HepG2 (cell line): Measurements from ENCODE around the gene XPNPEP1. TPM values are rescaled to one million over a fixed set of nuclear protein-coding genes. Genes with fewer than 3 reads are reported as not detected.

Source experiments
- ARHGAP35 ChIP-seq: sonication (generic); formaldehyde crosslinking; IDR thresholded peaks from 2 replicates; pipeline ENCODE4 v1.9.0; 2022; ENCODE audit warnings: mild to moderate bottlenecking, inconsistent platforms, moderate library complexity, missing genetic modification reagents, borderline replicate concordance
- ARNTL ChIP-seq: sonication (generic); formaldehyde crosslinking; IDR thresholded peaks from 2 replicates; pipeline ENCODE4 v1.4.0; 2020; ENCODE audit warnings: mild to moderate bottlenecking, missing genetic modification reagents
- ETV5 ChIP-seq: IDR thresholded peaks from 2 replicates; pipeline ENCODE4 v1.6.1; 2018; ENCODE audit warnings: missing biosample characterization, missing genetic modification reagents, inconsistent platforms, borderline replicate concordance
- HNRNPLL ChIP-seq: fragments of 200-400 bp; formaldehyde crosslinking; IDR thresholded peaks from 2 replicates; pipeline ENCODE4 v1.6.1; 2017; ENCODE audit warnings: mild to moderate bottlenecking, low read depth, low read length; ENCODE audit not compliant: poor library complexity, severe bottlenecking
- HOMEZ ChIP-seq: IDR thresholded peaks from 2 replicates; pipeline ENCODE4 v1.6.1; 2016; ENCODE audit warnings: low read depth
- KAT7 ChIP-seq: IDR thresholded peaks from 2 replicates; pipeline ENCODE4 v1.6.1; 2018; ENCODE audit warnings: borderline replicate concordance, missing compliant biosample characterization
- NFATC3 ChIP-seq: sonication (generic); formaldehyde crosslinking; IDR thresholded peaks from 2 replicates; pipeline ENCODE4 v1.5.1; 2020; ENCODE audit warnings: mild to moderate bottlenecking, missing genetic modification reagents
- NR2F1 ChIP-seq, 2 experiments: fragments of 450-650 bp in 1 of 2; formaldehyde crosslinking in 1 of 2; IDR thresholded peaks; 2 replicates each; pipeline versions ENCODE4 v1.5.0 to v1.6.1; 2016 to 2020; ENCODE audit warnings: mild to moderate bottlenecking in 1 of 2, missing compliant biosample characterization in 1 of 2, missing genetic modification reagents in 1 of 2, moderate library complexity in 1 of 2
- PHF5A ChIP-seq: IDR thresholded peaks from one replicate; pipeline ENCODE4 v1.6.1; 2018; ENCODE audit warnings: low read depth, missing genetic modification reagents; ENCODE audit not compliant: unreplicated experiment
- RARA ChIP-seq: IDR thresholded peaks from 2 replicates; pipeline ENCODE4 v1.6.1; 2016; ENCODE audit warnings: missing genetic modification reagents, missing compliant biosample characterization
- RORA ChIP-seq: sonication (generic); formaldehyde crosslinking; IDR thresholded peaks from 2 replicates; pipeline ENCODE4 v1.5.0; 2020; ENCODE audit warnings: mild to moderate bottlenecking, missing genetic modification reagents, moderate library complexity
- RXRB ChIP-seq: IDR thresholded peaks from 2 replicates; pipeline ENCODE4 v1.6.1; 2016; ENCODE audit warnings: borderline replicate concordance, missing genetic modification reagents, missing compliant biosample characterization
- SRSF4 ChIP-seq: fragments of 200-400 bp; formaldehyde crosslinking; IDR thresholded peaks from one replicate; pipeline ENCODE4 v1.6.1; 2018; ENCODE audit warnings: mild to moderate bottlenecking, low read depth, low read length, moderate library complexity; ENCODE audit not compliant: poor library complexity, severe bottlenecking
- TARDBP ChIP-seq: sonication (generic); formaldehyde crosslinking; IDR thresholded peaks from 2 replicates; pipeline ENCODE4 v1.8.0; 2022; ENCODE audit warnings: mild to moderate bottlenecking, missing genetic modification reagents
- XRCC5 ChIP-seq: fragments of 200-400 bp; formaldehyde crosslinking; optimal IDR thresholded peaks from 2 replicates; pipeline ENCODE3; 2017; ENCODE audit warnings: mild to moderate bottlenecking, low read length
- ZNF143 ChIP-seq: sonication (generic); formaldehyde crosslinking; IDR thresholded peaks from 2 replicates; pipeline ENCODE4 v1.4.0; 2020; ENCODE audit warnings: missing genetic modification reagents
- ZNF563 ChIP-seq: sonication (generic); formaldehyde crosslinking; IDR thresholded peaks from 2 replicates; pipeline ENCODE4 v1.8.0; 2022; ENCODE audit warnings: mild to moderate bottlenecking, moderate library complexity, missing genetic modification reagents
- ZNF567 ChIP-seq: sonication (generic); formaldehyde crosslinking; IDR thresholded peaks from 2 replicates; pipeline ENCODE4 v1.8.1; 2023; ENCODE audit warnings: mild to moderate bottlenecking, missing genetic modification reagents, borderline replicate concordance
- ZNF644 ChIP-seq: IDR thresholded peaks from 2 replicates; pipeline ENCODE4 v1.6.1; 2016; ENCODE audit warnings: low read depth
- polyA plus RNA-seq, 8 experiments: library from polyadenylated mRNA; depleted of rRNA in 3 of 8; stranded (reverse) in 7 of 8; unstranded in 1 of 8; fragments of >200 nt; fragmentation: Illumina TruSeq in 4 of 8; extraction: Trizol in 4 of 8; gene quantifications; 2 replicates each; pipeline versions ENCODE4 v1.2.1 to v1.2.3, GENCODE V29; 2011 to 2016; ENCODE audit warnings: low read depth in 4 of 8, missing spikeins in 1 of 8, mixed read lengths in 1 of 8; ENCODE audit not compliant: insufficient read depth in 1 of 8
- total RNA-seq, 5 experiments: library from RNA; depleted of rRNA; stranded (reverse); fragments of >200 nt; fragmentation: Illumina TruSeq; extraction: Trizol; gene quantifications; 2 replicates each; pipeline ENCODE4 v1.2.3, GENCODE V29; 2016; ENCODE audit warnings: low read depth in 1 of 5
- TF ChIP-seq, protein P1 (sequence below): sonication (generic); formaldehyde crosslinking; IDR thresholded peaks from 2 replicates; pipeline ENCODE4 v1.8.1; 2022; ENCODE audit warnings: mild to moderate bottlenecking, missing genetic modification reagents
- TF ChIP-seq, protein P2 (sequence below): sonication (generic); formaldehyde crosslinking; IDR thresholded peaks from 2 replicates; pipeline ENCODE4 v1.4.0; 2020; ENCODE audit warnings: mild to moderate bottlenecking, low read depth, missing genetic modification reagents
- TF ChIP-seq, protein P3 (sequence below): sonication (generic); formaldehyde crosslinking; IDR thresholded peaks from 2 replicates; pipeline ENCODE4 v1.4.0; 2020; ENCODE audit warnings: low read depth, missing genetic modification reagents

The XPNPEP1 gene
- total and polyA plus RNA-seq, 2 of the 13 experiments (the other 11 are each of a cell fraction or from before 2014, with no cell fraction given) = 30.3 to 55.5 TPM

- TF ChIP-seq HOMEZ (CRISPR knock-in tag) (no peak), NR2F1 (CRISPR knock-in tag; IDR thresholded peaks at IDR 0.05) (no peak), RXRB (CRISPR knock-in tag) (no peak), ARNTL (CRISPR knock-in tag) (no peak), ZNF143 (CRISPR knock-in tag) (no peak), ETV5 (CRISPR knock-in tag) (no peak), RORA (CRISPR knock-in tag) (no peak), RARA (CRISPR knock-in tag) (no peak), SRSF4 (no peak), ZNF563 (CRISPR knock-in tag) (peak; percentile 84), NFATC3 (CRISPR knock-in tag) (no peak), PHF5A (CRISPR knock-in tag) (no peak), HNRNPLL (no peak), XRCC5 (no peak), TARDBP (0 out of 2 replicates have a peak, but pooled peaks have one; percentile 28), ARHGAP35 (CRISPR knock-in tag) (no peak), KAT7 (CRISPR knock-in tag) (no peak; the same call in 1 of the 2 replicates), ZNF567 (CRISPR knock-in tag) (no peak), ZNF644 (CRISPR knock-in tag) (no peak)
- TF ChIP-seq, protein P1, sequence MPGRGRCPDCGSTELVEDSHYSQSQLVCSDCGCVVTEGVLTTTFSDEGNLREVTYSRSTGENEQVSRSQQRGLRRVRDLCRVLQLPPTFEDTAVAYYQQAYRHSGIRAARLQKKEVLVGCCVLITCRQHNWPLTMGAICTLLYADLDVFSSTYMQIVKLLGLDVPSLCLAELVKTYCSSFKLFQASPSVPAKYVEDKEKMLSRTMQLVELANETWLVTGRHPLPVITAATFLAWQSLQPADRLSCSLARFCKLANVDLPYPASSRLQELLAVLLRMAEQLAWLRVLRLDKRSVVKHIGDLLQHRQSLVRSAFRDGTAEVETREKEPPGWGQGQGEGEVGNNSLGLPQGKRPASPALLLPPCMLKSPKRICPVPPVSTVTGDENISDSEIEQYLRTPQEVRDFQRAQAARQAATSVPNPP (CRISPR knock-in tag) = peak; percentile 20; the same call in 1 of the 2 replicates
- TF ChIP-seq, protein P2, sequence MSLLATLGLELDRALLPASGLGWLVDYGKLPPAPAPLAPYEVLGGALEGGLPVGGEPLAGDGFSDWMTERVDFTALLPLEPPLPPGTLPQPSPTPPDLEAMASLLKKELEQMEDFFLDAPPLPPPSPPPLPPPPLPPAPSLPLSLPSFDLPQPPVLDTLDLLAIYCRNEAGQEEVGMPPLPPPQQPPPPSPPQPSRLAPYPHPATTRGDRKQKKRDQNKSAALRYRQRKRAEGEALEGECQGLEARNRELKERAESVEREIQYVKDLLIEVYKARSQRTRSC (CRISPR knock-in tag) = no peak
- TF ChIP-seq, protein P3, sequence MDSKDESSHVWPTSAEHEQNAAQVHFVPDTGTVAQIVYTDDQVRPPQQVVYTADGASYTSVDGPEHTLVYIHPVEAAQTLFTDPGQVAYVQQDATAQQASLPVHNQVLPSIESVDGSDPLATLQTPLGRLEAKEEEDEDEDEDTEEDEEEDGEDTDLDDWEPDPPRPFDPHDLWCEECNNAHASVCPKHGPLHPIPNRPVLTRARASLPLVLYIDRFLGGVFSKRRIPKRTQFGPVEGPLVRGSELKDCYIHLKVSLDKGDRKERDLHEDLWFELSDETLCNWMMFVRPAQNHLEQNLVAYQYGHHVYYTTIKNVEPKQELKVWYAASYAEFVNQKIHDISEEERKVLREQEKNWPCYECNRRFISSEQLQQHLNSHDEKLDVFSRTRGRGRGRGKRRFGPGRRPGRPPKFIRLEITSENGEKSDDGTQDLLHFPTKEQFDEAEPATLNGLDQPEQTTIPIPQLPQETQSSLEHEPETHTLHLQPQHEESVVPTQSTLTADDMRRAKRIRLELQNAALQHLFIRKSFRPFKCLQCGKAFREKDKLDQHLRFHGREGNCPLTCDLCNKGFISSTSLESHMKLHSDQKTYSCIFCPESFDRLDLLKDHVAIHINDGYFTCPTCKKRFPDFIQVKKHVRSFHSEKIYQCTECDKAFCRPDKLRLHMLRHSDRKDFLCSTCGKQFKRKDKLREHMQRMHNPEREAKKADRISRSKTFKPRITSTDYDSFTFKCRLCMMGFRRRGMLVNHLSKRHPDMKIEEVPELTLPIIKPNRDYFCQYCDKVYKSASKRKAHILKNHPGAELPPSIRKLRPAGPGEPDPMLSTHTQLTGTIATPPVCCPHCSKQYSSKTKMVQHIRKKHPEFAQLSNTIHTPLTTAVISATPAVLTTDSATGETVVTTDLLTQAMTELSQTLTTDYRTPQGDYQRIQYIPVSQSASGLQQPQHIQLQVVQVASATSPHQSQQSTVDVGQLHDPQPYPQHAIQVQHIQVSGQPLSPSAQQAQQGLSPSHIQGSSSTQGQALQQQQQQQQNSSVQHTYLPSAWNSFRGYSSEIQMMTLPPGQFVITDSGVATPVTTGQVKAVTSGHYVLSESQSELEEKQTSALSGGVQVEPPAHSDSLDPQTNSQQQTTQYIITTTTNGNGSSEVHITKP (CRISPR knock-in tag) = no peak
These were observed at the start of gene XPNPEP1 (continued) for GRCh38 chr10:109922976-109923921.
